HG03025 (cell line): ENCODE results near the gene KCTD6.
A peak's percentile ranks its signal among the peaks of the same experiment; 100 is the strongest.

Experiments used
- ATAC-seq: cut with Tn5 transposase; IDR thresholded peaks from one replicate; pipeline ENCODE4 v1.9.1; 2021; ENCODE audit warnings: mild to moderate bottlenecking, moderate library complexity; ENCODE audit not compliant: unreplicated experiment, low FRiP score

The KCTD6 gene

DNA sequence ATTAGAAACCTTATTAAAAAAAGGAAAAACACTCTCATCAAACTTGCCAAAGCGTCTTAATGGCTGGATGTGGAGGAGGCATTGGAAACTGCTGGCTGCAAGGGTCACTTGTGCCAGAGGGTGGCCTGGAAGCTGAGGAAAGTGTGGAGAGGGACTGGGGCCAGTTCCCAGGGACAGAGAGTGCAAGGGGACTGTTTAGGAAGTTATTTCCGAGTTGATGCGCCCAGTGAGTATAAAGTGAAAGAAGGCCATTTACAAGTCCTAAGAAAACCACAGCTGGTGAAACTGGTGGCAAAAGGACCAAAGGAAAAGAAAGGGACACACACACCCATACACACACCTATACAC is 7.2 kb upstream of the KCTD6 start:
- ATAC-seq = no peak

DNA sequence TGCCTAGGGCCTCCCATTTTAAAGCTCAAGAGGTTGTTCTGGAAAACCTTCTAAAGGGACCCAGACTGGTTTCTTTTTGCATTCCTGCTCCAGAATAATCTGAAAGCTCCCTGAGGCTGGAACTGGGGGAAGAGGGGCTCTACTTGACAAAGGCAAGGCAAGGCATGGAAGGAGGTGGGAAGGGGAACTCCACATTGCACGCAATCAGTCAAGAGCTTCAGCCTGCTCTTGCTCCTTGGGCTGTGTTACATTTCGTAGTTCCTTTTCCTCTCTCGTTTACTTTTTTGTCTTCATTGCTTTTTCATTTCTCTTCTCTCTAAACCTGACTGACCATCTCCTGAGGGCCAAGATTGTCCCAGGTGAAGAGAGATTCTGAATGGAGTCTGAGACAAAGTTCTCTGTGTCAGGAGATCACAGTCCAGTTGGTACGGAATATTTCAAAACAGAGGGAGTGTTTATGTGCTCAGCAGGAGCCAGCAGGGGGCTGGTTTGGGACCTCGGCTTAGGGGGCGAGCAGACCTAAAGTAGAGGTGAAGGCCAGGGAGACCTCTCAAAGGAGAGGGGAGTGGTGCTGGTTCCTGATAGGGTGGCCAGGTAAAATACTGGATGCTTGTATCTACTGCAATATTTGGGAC is 6.0 kb upstream of the KCTD6 start:
- ATAC-seq = no peak

DNA sequence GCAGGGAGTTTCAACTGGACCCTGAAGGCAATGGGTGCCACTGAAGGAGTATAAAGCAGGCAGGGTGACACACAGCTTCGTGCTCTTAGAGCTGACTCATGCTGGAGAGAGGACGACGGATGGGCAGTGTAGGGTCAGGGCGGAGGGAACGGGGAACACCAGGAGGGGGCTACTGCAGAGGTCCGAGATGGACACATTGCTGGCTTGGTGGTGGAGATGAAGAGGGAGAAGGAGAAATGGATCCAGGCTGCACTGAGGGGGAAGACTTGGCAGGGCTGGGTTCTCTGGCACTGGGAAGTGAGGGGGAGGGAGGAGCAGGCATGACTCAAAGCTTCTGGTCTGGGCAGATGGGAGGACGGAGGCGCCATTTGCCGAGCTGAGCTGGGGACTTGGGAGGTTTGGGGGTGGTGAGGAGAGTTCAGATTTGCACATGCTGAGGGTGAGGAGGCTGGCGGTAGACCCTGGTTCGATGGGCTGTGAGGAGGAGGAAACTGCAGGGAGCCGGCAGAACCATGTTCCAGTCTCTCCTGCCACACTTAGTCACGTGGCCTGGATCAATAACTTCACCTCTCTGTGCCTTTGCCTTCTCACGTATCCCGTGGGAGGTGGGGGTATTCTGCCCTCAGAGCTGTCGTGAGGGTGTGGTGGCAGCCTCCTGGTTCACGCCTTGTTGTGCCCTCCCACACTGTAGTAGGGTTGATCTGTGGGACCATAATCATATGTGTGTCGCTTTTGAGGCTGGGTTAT is 4.6 kb upstream of the KCTD6 start:
- ATAC-seq = no peak

DNA sequence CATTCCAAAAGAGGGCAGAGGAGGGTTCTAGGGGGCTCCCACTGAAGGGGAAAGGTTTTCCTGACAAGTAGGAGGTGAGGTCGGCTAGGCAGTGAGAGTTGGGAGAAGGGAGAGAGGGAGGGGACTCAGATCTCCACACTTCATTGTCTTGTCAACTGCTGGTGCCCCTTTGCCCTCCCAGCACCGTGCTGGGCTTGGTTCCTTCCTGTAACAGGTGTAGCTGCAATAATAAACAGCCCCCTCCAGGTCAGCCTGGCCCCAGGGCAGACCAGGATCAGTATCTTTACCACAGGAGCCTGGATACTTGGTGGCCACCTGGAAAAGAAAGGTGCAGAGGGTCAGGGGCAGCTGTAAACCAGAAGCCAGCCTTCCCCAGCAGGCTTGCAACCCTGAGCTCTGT is 2.9 kb upstream of the KCTD6 start:
- ATAC-seq = no peak

DNA sequence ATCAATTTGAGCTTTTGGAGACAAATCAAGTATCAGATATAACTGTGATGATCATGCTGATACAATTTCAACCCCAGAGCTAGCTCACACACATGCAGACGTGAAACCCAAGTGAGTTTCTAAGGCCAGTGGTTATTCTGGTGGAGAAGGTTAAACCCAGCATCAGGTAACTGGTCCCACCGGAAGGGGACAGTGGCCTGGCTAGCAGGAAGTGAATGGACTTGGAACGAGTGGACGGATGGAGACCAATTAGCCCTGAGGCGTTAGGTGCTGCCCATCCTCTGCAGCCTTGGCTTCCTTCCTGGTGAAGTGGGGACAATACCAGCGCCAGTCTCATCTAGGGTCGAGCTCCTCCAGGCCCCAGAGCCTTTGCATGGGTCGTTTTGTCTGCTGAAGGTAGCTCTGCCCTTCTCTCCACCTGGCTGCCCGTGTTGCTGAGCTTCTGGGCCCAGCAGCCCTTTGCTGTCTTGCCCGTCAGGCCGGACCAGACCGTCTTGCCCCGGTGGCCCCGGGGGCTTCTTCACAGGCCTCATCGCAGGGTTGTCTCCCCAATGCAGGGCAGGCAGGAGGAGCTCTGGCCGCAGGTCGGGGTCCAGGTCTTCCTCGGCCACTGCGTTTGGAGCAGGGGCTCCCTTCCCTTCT is 915 bp upstream of the KCTD6 start:
- ATAC-seq = peak; percentile 2

DNA sequence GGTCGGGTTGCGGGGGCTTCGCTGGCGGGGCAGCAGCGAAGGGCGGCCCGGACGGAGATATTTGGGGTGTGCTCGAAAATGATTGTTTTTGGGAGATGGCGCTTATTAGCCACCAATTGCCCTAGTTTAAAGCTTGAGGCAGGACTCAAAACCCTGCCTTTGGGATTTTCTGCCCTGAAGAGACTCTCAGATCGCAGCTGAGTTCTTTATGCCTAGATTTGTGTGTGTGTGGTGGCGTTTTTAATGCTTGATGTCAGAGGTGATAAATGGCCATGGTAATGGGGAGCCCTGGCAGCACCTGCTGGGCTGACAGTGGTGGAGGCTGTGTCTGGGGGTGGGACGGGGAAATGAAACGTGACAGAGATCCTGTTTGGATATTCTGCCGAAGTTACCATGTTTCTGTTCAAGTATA is 604 bp downstream of the KCTD6 start:
- no peak for ATAC-seq

DNA sequence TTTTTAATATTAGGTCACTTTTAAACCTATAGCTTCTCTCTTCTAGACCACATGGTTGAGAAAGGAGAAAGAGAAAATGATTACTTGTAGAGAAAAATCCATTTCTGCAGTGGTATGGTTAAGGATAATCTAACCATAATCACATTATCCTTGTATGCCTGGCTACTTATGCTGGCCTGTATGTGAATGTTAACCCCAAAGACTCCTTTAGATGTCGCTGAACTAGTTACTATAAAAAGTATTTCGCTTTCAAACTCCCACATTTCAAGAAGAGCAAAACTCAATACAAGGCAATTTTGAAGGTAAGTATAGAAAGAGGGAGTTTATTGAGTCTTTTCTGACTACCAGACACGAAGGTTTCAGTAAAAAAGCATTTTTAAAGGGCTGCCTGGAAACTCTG is 2.2 kb downstream of the KCTD6 start:
- ATAC-seq = no peak

DNA sequence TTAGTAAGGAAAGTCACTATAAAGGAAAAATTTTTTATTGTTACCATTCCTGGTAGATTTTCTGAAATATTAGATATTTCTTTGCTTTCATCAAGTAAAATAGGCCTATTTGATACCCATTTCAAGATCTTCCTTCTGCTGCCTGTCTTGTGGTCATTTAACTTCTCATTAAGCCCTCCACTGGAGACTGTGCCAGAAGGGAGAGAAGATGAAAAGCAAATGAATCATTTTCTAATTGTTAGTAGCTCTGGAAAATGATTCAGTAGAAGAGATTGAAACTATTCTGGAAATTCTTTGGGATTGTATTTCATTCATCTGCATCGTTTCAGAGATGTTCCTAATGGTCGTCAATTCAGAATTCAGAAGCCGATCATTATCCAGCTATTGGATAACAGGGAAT is 3.2 kb downstream of the KCTD6 start:
- no peak for ATAC-seq

DNA sequence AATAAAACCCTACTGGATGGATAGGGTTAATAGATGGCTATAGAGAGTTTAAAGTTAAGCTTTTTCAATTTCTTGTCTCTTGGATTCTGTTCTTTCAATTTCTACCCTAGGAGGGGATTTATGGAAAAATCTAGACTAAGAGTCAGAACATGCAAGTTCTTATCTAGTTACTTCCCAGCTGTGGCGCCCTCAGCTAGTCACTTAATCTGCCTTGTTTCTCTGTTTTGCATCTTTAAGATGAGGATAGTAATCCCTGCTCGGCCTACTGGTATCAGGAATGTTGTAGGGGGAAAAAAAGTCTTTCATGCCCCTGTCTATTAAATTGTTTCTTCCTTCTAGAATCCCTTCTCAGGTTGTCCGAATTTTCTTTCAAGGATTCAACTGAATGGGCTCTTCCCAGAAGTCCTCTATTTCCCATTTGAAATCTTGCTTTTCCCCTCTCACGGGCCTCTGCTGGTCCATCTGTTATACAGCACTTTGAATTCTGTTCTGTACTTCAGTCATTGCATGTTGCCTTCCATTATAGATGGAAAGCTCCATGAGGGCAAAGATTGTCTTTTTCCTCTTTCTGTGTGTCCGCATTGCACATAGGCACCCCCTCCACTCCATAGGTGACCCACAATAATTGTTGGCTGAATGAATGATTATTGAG is 4.4 kb downstream of the KCTD6 start:
- ATAC-seq = no peak

DNA sequence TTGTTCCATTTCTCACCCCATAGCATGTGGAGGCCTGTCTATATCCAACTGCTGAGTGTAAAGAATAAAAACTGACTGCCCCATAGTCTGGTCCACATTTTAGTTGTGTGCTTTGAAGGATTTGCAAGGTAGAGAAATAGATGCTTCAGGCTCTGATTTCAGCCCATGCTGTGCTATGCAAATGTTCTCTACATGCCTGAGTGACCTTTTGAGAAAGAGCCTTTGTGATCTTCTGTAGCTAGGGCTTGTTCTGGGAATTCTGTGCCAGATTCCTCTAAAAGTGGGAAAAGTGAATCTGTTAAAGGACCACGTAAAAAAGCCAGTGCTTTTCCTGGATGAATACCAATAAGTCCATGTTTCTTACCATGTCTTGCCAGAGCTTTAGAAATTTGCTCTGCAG is 5.2 kb downstream of the KCTD6 start:
- no peak for ATAC-seq

DNA sequence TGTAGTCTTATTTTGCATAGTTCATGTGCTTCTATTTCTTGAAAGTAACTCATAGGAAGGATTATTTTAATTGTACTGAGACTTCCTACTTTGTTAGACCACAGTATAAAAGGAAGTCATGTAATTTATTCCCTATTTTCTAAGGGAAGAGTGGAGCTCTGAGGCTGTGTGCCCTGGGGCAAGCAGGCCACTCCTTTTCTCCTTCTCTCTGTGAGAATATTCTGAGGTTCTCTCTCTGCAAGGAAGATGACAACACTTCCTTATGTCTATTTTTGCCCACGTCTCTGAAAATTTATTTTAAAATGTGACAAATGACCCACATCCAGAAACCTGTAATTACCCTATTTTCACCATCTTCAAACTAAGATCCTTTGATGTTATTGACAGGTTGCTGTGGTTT is 11.0 kb downstream of the KCTD6 start:
- no peak for ATAC-seq

DNA sequence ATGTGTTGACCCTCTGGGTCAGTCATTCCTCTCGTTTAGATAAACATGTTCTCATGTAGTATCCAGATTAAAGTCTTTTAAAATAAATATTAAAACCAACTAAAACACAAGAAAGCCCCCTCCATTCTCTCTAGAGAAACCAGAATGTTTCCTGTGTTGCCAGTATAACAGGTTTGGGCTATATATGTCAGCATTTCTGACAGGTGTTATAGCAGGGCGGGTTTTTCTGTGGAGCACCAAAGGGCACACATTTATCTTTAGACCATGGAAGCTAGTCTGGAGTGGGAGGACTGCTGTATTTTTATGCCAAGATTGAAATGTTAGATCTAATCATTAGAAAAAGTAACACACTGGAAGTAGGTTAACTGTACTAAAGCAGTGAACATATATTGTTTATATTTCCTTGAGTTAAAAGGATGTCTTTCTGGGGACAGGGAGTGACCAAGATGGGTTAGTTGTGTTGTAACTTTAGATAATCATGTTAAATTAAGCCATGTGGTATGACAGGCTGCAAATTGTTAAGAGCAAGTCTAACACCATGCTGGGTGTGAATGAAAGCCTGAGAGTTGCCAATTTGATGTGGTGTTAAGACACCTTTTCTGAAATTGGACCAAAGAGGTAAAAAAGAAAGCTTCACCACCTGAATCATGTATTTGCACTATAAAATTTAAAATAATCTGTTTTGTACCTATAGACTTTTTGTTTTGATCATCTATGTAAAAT is 15.6 kb downstream of the KCTD6 start:
- ATAC-seq = no peak

DNA sequence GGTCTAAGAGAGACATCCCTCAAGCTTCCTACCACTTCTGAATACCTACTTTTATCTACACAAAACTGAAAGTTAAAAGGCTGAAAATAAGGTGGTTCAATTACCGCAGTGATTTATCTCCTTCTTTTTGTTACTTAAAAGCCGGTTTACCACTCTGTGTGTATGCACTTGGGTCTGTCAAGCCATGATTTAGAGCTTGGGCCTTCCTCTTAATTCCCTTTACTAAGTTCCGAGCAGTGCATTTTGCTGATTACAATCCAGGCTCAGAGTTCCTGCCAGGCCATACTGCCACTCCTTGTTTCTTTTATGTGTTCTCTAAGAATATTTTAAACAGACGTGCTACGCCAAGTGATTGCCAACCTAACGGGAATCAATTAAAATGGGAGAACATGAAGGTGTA is 16.5 kb downstream of the KCTD6 start:
- no peak for ATAC-seq

DNA sequence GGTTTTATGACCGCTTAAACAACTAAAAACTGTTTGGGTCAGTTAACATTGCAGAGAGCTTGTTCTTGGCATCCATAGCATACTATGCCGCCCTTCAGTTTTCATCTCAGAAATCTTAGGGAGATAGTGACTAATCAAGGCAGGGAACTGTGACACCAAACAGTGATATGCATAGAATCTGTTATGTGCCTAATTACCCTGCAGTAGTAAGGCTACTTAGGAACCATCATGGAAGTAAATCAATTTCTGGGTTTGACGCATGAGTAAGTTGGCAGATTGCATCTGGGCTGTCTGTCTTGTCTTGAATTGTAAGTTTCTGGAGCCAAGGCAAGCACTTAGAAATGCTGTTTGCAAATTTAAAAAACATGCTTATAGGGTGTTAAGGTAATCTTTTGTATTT is 22.5 kb downstream of the KCTD6 start:
- ATAC-seq = no peak

DNA sequence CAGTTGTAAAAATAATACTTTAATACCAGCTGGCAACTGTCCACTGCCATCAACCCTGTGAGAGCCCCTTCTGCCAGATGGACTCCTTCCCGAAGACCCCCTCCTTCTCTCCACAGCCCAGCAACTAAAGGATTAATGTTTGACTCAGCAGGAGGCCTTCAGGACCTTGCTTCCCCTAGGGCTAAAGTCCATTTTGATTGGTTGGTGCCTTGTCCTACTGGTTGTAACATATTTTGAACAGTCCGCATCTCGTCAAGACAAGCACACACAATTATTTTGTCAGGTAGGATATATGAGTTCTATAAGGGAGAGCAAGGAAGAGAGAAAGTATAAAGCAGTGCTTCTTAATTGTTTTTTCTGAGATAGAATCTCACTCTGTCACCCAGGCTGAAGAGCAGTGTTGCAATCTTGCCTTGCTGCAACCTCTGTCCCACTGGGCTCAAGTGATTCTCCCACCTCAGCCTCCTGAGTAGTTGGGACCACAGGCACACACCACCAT is 26.4 kb downstream of the KCTD6 start:
- ATAC-seq = no peak

DNA sequence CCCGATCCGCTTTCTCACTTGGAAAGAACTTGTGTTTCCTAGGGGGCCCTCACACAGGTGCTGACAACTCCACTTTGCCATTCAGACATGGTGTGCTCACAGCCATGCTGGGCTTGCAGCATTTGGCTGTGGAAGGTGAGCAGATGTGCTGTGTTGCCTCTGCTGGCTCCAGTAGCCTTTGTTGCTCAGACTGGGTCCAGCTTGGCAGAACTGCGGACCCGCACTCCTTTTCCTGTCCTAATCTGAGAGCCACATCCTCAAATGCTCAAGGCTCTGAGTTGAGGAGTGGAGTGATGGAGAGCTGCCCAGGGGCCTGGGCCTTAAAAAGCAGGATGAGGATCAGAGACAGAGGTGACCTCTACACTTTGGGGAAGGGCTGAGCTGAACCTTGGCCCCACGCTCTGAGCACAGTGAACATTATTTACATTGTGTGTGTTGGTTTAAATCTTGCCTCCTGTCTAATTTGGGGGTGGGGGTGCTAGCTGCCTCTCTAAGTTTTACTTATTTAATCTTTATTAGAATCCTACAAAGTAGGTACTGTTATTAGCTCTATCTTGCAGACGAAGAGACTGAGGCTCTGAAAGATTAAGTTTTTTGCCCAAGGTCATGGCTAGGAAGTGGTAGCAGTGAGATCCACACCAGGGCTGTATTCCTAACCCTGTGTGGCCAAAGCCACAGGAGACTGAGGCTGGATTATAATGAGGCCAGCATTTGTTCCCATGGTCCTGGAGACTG is 27.9 kb downstream of the KCTD6 start:
- ATAC-seq = no peak

DNA sequence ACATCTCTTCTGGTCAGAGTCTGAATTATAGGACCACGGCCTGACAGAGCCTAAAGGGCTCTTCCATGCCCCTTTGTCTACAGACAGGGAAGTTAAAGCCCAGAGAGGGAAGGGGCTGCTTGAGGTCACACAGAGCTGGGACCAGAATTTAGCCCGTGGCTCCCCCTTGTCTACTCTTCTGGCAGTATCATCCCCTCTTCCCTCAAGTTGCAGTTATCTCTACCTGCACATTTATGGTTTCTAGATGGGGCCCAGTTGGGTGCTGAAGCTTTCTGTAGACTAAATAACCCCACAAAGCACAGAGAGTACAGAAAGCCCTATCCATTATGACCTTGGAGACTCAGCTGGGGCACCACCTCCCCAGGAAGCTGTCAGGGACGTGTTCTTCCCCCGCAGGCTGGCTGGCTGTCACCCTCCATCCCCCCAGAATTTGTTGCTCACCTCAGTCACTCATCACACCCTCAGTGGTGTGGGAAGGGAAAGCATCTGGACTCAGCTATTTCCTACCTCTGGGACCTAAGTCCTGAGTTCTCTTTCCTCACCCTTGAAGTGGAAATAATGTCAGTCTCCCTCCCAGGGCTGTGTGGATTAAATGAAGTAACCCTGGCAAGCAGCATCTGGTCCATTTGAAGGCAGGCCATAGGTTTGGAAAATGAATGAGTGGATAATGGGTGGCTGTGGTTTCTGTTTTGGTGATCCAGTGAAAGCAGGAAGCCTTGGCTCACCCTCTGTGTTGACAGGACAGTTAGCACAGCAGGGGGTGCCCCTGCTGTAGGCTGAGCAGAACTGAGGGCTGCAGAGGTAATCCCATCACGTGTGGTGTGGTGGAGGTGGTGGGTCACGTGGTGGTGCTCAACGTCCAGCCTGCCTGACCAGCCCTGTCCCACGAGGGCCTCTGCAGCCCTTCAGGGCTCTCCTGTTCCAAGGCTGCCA is 28.8 kb downstream of the KCTD6 start:
- no peak for ATAC-seq

DNA sequence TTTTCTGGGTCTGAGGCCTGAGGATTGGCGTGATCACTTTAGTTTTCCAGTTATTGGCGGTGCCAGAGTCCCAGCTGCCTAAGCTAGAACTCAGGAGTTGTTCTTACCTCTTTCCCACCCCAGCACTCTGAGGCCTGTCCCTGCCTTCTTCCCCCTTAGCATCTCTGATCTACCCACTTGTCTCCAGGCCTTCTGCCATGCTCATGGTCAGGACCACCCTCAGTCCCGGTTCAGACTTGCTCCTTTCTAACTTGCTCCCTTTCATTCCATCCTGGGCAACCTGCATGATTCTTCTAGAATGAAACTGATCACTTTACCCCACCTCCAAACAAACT is 29.4 kb downstream of the KCTD6 start:
- ATAC-seq = no peak
